Mucosa of descending colon (tissue), 3 donors: ENCODE data around the gene BMAL1. TPM values are rescaled to one million over a fixed set of nuclear protein-coding genes. Genes with fewer than 3 reads are reported as not detected.

Experiments
- ATAC-seq: fragments of 200-7000 bp; cut with Tn5 transposase; one replicate; pipeline ENCODE4 v1.9.1; 2020; ENCODE audit warnings: mild to moderate bottlenecking, moderate library complexity
- DNase-seq, 3 donors: peaks; one replicate each; pipeline ENCODE4 v3.0.0-alpha.2; 2020
- H3K36me3 ChIP-seq: fragments of 200-600 bp; one replicate; pipeline ENCODE4 v1.8.0; 2021; ENCODE audit warnings: low read depth, mild to moderate bottlenecking
- H3K4me1 ChIP-seq: fragments of 200-600 bp; one replicate; pipeline ENCODE4 v1.8.0; 2021; ENCODE audit warnings: low read depth, mild to moderate bottlenecking
- H3K4me3 ChIP-seq: fragments of 200-600 bp; one replicate; pipeline ENCODE4 v1.8.0; 2021; ENCODE audit warnings: mild to moderate bottlenecking
- H3K9me3 ChIP-seq: fragments of 200-600 bp; one replicate; pipeline ENCODE4 v1.8.0; 2021; ENCODE audit warnings: mild to moderate bottlenecking
- CTCF ChIP-seq: fragments of 200-600 bp; IDR thresholded peaks from one replicate; pipeline ENCODE4 v1.8.0; 2022; ENCODE audit warnings: antibody characterized with exemption, mild to moderate bottlenecking
- intact Hi-C, 2 donors: fragments of 100-400 bp; cut with DNase I in 1 of 2; cut with micrococcal nuclease in 1 of 2; formaldehyde crosslinking; loops; one replicate each; pipeline versions ENCODE4 v1.11.0 to v1.11.1; 2022; cut with DNase I, micrococcal nuclease
- total RNA-seq, 3 donors: library from RNA; stranded (reverse); fragmentation: NEBNext Ultra II Directional in 2 of 3; extraction: Animal tissue kit (Norgen Biotek cat#: 25700) in 2 of 3; gene quantifications; one replicate each; pipeline versions ENCODE4 v1.2.1 to v1.2.4, GENCODE V29; 2021 to 2023
- donor health status: DM: no; HTN: no; CAD: no; lungs with moderate emphysema.
- donor health status: DM: no; HTN: no; CAD: no.
- donor health status: DM: no; HTN: yes; CAD: no.

The BMAL1 gene
- total RNA-seq, 3 donors from 2014 or later: 26.6 to 40.1 (median 29.8) TPM

GRCh38 chr11:13308704-13309103, 31.1 kb downstream of the BMAL1 start:
- no peaks in the 10 kb centered on the region for H3K9me3 ChIP-seq
- intact Hi-C loops: no loop called here
- H3K4me1 ChIP-seq: no peaks in the 10 kb centered on the region
- no peak for DNase-seq
- no peak for ATAC-seq
- TF ChIP-seq CTCF: no peak
- H3K36me3 ChIP-seq: no peaks in the 10 kb centered on the region
- H3K4me3 ChIP-seq: no peak overlapping the region

DNA sequence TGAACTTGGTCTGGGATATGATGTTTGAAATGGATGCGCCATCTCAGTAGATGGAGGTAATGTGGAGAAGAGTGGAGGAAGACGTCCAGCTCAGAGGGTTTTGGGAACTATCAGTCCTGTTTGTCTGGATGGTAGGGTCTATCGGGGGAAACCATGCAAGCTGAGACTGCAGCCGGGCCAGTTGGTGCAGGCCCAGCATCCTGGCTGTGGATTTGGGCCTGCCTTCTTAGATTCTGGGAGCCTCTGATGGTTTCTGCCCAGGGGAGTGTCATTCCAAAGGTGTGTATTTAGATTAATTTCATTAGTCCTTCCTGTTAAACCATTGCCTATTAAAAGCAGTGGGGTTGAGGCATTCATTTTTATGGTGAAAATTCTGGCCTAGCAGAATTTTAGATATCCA, 31.6 kb downstream of the BMAL1 start:
- TF ChIP-seq CTCF: no peak
- ATAC-seq (no peak), DNase-seq (no peak)
- H3K9me3 ChIP-seq: no peaks in the 10 kb centered on the region
- H3K4me1 ChIP-seq: no peaks in the 10 kb centered on the region
- no peak overlapping the region for H3K4me3 ChIP-seq
- no peaks in the 10 kb centered on the region for H3K36me3 ChIP-seq
- intact Hi-C loops: no loop called here

DNA sequence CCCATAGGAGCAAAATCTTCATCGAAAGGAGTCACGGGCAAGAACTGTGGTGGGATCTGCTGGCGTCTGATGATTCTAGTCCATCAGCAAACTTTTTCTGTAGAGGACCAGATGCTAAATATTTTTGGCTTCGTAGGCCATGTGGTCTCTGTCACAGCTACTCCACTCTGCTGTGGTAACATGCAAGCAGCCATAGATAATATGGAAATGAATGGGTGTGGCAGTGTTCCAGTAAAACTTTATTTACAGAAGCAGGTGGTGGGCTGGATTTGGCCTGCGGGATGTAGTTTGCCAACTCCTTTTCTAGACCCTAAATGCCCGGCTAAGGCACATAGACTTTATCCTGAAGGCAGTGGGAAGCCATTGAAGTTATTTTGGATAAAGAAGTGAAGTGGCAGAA, 32.9 kb downstream of the BMAL1 start:
- DNase-seq (no peak), ATAC-seq (no peak)
- Histone ChIP-seq H3K4me3 (no peak overlapping the region), H3K4me1 (no peaks in the 10 kb centered on the region), H3K36me3 (no peaks in the 10 kb centered on the region), H3K9me3 (no peaks in the 10 kb centered on the region)
- no peak for TF ChIP-seq CTCF
- intact Hi-C loops: no loop called here

DNA sequence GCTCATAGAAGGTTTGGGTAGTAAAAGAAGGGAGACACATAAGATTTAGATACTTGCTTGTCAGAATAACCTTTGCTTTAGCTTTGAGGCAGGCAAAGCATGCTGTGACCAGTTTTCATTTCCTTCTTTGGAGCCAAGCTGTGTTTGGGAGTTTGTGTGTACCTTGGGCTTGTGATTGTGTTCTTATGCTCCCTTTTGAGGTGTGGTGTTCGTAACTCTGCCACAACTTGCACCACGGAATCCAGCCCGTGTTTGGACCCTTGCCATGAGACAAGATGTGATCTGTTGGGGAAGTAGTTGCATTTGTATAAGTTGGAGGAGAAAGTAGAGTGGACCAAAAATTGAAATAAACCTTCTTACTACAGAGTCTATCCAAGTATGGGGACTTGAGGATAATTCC, 34.0 kb downstream of the BMAL1 start:
- ATAC-seq: no peak
- intact Hi-C loops: no loop called here
- Histone ChIP-seq H3K9me3 (no peaks in the 10 kb centered on the region), H3K4me1 (no peaks in the 10 kb centered on the region), H3K36me3 (no peaks in the 10 kb centered on the region), H3K4me3 (no peak overlapping the region)
- DNase-seq: no peak
- TF ChIP-seq CTCF: no peak

DNA sequence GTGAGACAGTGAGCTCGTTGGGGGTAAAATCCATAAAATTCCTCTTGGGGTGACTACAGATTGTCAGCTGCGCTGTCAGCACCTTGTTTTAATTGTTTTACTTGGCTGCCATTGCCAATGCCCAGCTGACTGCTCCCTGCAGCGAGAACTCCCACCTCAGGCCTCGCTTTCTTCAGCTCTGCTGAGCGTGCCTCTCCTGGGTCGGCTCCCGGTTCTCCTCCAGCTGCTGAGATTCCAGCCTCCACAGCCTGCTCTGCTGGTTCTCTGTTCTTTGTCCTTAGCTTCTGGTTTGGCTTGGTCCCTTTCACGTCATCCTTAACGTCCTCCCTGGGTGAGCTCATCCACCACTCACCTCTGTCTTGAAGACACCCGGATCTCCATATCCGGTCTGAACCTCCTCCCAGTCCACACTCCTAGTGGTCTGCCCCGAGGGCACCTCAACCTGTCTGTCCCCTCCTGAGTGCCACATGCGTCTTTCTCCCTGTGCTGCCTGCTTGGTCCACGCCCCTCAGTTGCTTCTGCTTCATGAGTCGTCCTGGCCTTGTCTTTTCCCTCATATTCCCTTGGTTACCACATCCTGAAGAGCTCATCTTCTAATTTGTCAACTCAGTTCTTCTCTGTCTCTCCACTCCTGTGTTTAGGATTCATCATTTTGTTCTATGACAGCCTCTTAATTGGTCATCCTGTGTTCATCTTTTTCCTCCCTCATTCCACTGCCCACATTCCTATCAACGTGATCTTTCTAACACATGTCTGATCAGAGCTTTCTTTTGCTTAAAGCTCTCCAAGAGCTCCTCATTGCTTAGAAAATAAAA, 35.6 kb downstream of the BMAL1 start:
- H3K4me3 ChIP-seq: no peak overlapping the region
- intact Hi-C loops: no loop called here
- ATAC-seq (no peak), DNase-seq (no peak)
- TF ChIP-seq CTCF: no peak
- H3K9me3 ChIP-seq: no peaks in the 10 kb centered on the region
- H3K4me1 ChIP-seq: peaks cover 4% of the 10 kb centered on the region
- no peaks in the 10 kb centered on the region for H3K36me3 ChIP-seq
